Suprapubic skin (tissue), 4 donors: ENCODE data around the gene SLC12A8.

ENCODE experiments used
- CTCF ChIP-seq, 2 donors: fragments of 200-600 bp in 1 of 2; fragments of 450-650 bp in 1 of 2; sonication (generic) in 1 of 2; IDR thresholded peaks; one replicate each; pipeline ENCODE4 v1.5.1; 2016 to 2019; ENCODE audit warnings: antibody characterized with exemption in 2 of 2, mild to moderate bottlenecking in 1 of 2, moderate library complexity in 1 of 2
- EP300 ChIP-seq: sonication (generic); formaldehyde crosslinking; IDR thresholded peaks from one replicate; pipeline ENCODE4 v1.6.1; 2017; ENCODE audit warnings: antibody characterized with exemption
- POLR2A ChIP-seq, 2 donors: fragments of 450-650 bp; IDR thresholded peaks; one replicate each; pipeline ENCODE4 v1.6.1; 2017; ENCODE audit warnings: antibody characterized with exemption in 2 of 2, mild to moderate bottlenecking in 2 of 2, moderate library complexity in 2 of 2
- POLR2AphosphoS5 ChIP-seq, 3 donors: sonication (generic); formaldehyde crosslinking; IDR thresholded peaks; one replicate each; pipeline ENCODE4 v1.6.1; 2017; ENCODE audit warnings: antibody characterized with exemption in 3 of 3

DNA sequence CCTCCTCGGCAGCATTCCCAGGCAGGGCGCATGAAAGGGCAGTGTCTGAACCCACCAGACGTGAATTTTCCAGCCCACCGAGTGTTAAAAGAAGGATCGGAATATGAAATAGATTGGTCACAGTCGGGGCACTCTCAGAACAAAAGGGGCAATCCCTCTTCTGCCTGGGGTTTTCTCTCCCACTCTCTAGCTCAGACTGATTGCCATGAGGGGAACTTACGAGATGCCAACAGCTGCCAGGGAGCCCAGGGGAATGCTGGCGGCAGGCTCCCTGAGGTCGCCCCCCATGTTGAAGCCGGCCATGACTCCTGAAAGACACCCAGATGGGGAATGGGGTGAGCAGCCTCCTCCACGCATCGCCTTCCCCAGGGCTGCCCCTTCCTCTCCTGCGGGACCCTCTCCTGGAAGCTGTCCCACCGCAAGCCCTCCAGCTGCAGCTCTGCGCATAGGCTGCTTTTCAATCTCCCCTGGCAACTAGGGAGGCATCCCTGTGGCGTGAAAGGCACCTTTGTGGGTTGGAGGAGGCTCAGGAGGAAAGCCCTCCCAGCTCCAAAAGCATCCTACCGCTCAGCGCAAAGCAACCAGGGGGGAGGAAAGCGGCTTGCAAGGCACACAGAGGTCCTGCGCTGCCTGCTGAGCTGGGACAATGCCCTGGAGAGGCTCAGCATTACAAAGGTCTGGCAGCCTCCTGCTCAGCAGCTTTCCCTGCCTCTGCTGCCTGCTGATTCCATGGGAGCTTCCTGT lies 92.0 kb downstream of the SLC12A8 start:
- TF ChIP-seq CTCF (IDR thresholded peaks at IDR 0.05) (no peak), POLR2A (IDR thresholded peaks at IDR 0.05) (no peak), POLR2AphosphoS5 (IDR thresholded peaks at IDR 0.05) (no peak), EP300 (no peak)
